ENCODE results near the gene CDH15.
A peak's percentile ranks its signal among the peaks of the same experiment; 100 is the strongest.

The CDH15 gene

DNA sequence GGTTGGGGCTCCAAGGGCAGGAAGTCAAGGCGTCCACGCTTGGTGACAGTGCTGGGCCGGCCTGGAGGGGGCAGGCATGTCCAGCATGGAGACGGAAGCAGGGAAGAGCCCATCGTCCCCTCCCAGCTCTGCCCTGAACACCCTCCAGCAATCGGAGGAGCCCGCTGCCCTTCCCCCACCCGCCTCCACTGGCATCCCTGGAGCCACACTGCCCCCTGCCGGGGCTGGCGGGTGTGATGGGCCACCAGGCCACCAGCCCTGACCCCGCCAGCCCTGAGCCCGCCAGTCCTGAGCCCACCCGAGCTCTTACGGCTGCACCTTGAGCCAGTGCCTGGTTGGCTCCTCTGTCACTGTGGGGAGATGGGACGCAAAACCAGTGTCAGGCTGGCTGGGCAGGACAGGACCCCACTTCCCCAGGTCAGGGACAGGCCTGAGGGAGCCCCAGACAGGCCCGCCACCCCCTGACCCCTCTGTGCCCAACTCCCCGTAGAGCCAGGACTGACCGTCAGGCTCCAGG, 4.1 kb upstream of the CDH15 start:
- H3K4me3 ChIP-seq (ENCODE audit: control insufficient read depth, low read depth, low read length): no peak overlapping the region
- DNase-seq (ENCODE audit: low read depth): peak; percentile 7
- TF ChIP-seq, protein P1, sequence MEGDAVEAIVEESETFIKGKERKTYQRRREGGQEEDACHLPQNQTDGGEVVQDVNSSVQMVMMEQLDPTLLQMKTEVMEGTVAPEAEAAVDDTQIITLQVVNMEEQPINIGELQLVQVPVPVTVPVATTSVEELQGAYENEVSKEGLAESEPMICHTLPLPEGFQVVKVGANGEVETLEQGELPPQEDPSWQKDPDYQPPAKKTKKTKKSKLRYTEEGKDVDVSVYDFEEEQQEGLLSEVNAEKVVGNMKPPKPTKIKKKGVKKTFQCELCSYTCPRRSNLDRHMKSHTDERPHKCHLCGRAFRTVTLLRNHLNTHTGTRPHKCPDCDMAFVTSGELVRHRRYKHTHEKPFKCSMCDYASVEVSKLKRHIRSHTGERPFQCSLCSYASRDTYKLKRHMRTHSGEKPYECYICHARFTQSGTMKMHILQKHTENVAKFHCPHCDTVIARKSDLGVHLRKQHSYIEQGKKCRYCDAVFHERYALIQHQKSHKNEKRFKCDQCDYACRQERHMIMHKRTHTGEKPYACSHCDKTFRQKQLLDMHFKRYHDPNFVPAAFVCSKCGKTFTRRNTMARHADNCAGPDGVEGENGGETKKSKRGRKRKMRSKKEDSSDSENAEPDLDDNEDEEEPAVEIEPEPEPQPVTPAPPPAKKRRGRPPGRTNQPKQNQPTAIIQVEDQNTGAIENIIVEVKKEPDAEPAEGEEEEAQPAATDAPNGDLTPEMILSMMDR (IDR thresholded peaks at IDR 0.05; ENCODE audit: control insufficient read depth, insufficient read depth, low read depth, low read length, missing control alignments): peak; percentile 93

- no peak overlapping the region for H3K4me3 ChIP-seq (ENCODE audit: control insufficient read depth, low read depth, low read length)
- no peak for DNase-seq (ENCODE audit: low read depth)
- TF ChIP-seq, protein P1 (IDR thresholded peaks at IDR 0.05; ENCODE audit: control insufficient read depth, insufficient read depth, low read depth, low read length, missing control alignments): no peak
Observed at GRCh38 chr16:89168381-89169189, 3.0 kb upstream of the CDH15 start.

GRCh38 chr16:89169778-89170177, 1.8 kb upstream of the CDH15 start:
- no peak overlapping the region for H3K4me3 ChIP-seq (ENCODE audit: control insufficient read depth, low read depth, low read length)
- DNase-seq (ENCODE audit: low read depth): no peak
- TF ChIP-seq, protein P1 (IDR thresholded peaks at IDR 0.05; ENCODE audit: control insufficient read depth, insufficient read depth, low read depth, low read length, missing control alignments): no peak

- TF ChIP-seq, protein P1 (IDR thresholded peaks at IDR 0.05; ENCODE audit: control insufficient read depth, insufficient read depth, low read depth, low read length, missing control alignments): no peak
Observed at GRCh38 chr16:89170346-89171215, 967 bp upstream of the CDH15 start.

GRCh38 chr16:89172171-89172527, 601 bp downstream of the CDH15 start:
- TF ChIP-seq, protein P1 (IDR thresholded peaks at IDR 0.05; ENCODE audit: control insufficient read depth, insufficient read depth, low read depth, low read length, missing control alignments): no peak
- H3K4me3 ChIP-seq (ENCODE audit: control insufficient read depth, low read depth, low read length): no peak overlapping the region
- no peak for DNase-seq (ENCODE audit: low read depth)

More at GRCh38 chr16:89170346-89171215, 967 bp upstream of the CDH15 start:
- no peak for DNase-seq (ENCODE audit: low read depth)
- no peak overlapping the region for H3K4me3 ChIP-seq (ENCODE audit: control insufficient read depth, low read depth, low read length)

- DNase-seq (ENCODE audit: low read depth): no peak
- TF ChIP-seq, protein P1 (IDR thresholded peaks at IDR 0.05; ENCODE audit: control insufficient read depth, insufficient read depth, low read depth, low read length, missing control alignments): no peak
- H3K4me3 ChIP-seq (ENCODE audit: control insufficient read depth, low read depth, low read length): no peak overlapping the region
Observed at GRCh38 chr16:89172528-89173173, 1.1 kb downstream of the CDH15 start.
